ENCODE data around the gene PPM1L.

PPM1L gene

GRCh38 chr3:160837394-160837980 lies 81.5 kb downstream of the PPM1L start:
- Mint-ChIP-seq H3K4me1 (ENCODE audit: low read depth) (peaks cover 21% of the 10 kb centered on the region), H3K9me3 (peaks cover 9% of the 10 kb centered on the region), H3K4me3 (no peak overlapping the region), H3K27ac (no peak overlapping the region), H3K27me3 (no peaks in the 10 kb centered on the region), H3K36me3 (ENCODE audit: low read depth) (no peaks in the 10 kb centered on the region)

DNA sequence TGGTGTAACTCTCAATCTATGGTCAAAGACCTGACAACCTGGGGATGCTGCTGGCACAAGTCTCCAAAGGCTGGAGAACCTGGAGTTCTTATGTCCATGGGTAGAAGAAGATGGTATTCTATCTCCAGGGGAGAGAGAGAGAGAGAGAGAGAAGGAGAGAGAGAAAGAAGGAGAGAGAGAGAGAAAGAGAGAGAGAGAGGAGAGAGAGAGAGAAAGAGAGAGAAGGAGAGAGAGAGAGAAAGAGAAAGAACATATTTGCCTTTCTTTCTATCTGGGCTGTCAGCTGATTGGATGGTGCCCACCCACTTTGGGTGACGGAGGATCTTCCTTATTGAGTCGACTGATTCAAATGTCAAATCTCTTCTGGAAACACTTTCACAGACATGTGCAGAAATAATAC lies 84.6 kb downstream of the PPM1L start:
- no peaks in the 10 kb centered on the region for H3K9me3 Mint-ChIP-seq
- no peak overlapping the region for H3K27ac Mint-ChIP-seq
- no peaks in the 10 kb centered on the region for H3K36me3 Mint-ChIP-seq (ENCODE audit: low read depth)
- H3K4me1 Mint-ChIP-seq (ENCODE audit: low read depth) = peaks cover 17% of the 10 kb centered on the region
- no peaks in the 10 kb centered on the region for H3K27me3 Mint-ChIP-seq
- H3K4me3 Mint-ChIP-seq = no peak overlapping the region

GRCh38 chr3:160841455-160841854 lies 85.4 kb downstream of the PPM1L start:
- Mint-ChIP-seq H3K9me3 (no peaks in the 10 kb centered on the region), H3K4me3 (no peak overlapping the region), H3K27me3 (no peaks in the 10 kb centered on the region), H3K4me1 (ENCODE audit: low read depth) (peaks cover 17% of the 10 kb centered on the region), H3K36me3 (ENCODE audit: low read depth) (no peaks in the 10 kb centered on the region), H3K27ac (no peak overlapping the region)

DNA sequence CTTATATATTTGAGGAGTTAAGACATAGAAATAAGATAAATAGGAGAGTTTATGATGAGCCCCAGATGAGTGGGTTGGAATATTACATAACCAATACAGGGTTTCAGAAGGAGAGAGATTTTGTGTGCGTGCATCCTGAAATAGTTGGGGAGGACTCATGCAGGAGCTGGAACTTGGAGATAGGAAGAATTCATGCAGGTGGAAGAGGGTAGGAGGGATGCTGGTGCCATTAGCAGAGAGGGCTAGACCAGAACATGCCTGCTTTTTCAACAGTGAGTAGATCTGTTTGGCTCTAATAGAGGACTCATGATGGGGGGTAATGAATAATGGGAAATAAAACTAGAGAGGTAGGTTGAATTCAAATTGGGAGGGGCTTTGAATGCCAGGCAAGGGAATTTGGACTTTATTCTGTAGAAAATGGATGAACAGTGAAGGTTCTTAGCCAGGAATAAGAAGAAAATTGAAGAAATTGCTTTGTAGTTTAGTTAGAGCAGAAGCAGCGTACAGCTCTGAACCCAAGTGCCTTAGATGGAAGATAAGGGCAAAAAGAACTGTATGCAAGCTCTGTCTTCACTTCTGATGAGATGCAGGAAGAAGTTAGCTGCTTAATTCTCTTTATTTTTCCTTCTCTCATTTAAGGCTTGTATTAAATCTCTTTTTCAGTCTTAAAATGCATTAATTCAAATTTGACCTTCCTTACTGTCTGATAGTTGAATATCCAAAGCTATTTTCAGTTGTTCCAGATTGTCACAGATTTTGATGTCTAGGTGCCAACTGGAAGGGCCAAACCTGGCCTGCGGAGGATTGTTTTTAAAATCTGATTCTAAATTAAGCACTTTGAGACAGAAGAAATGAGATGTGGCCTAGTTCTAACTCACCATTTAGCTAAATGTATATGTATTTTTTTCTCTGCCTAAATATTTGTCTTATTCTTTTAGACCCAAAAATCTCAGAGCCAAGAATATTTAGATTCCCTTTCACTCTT lies 86.3 kb downstream of the PPM1L start:
- H3K27me3 Mint-ChIP-seq = no peaks in the 10 kb centered on the region
- H3K36me3 Mint-ChIP-seq (ENCODE audit: low read depth) = no peaks in the 10 kb centered on the region
- H3K4me3 Mint-ChIP-seq = no peak overlapping the region
- H3K27ac Mint-ChIP-seq = no peak overlapping the region
- H3K9me3 Mint-ChIP-seq = no peaks in the 10 kb centered on the region
- peaks cover 11% of the 10 kb centered on the region for H3K4me1 Mint-ChIP-seq (ENCODE audit: low read depth)

- H3K4me1 Mint-ChIP-seq (ENCODE audit: low read depth) = no peaks in the 10 kb centered on the region
- H3K27ac Mint-ChIP-seq = no peak overlapping the region
- H3K36me3 Mint-ChIP-seq (ENCODE audit: low read depth) = no peaks in the 10 kb centered on the region
- no peaks in the 10 kb centered on the region for H3K9me3 Mint-ChIP-seq
- no peaks in the 10 kb centered on the region for H3K27me3 Mint-ChIP-seq
- H3K4me3 Mint-ChIP-seq = no peak overlapping the region
Measured at GRCh38 chr3:160851629-160852210, 95.7 kb downstream of the PPM1L start.

DNA sequence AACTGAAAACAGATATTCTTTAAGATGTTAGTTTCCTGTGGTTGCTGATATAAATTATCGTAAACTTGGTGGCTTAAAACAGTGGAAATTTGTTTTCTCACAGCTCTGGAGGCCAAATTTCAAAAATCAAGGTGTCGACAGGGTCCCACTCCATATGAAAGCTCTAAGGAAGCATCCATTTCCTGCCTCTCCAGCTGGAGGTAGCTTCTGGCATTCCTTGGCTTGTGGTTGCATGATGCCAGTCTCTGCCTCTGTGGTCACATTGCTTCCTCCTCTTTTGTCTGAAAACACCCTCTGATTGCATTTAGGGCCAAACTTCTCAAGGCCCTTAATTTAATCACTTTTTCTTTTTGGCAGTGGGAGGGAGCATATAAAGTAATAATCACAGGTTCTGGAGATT lies 96.8 kb downstream of the PPM1L start:
- Mint-ChIP-seq H3K4me3 (no peak overlapping the region), H3K36me3 (ENCODE audit: low read depth) (no peaks in the 10 kb centered on the region), H3K27me3 (no peaks in the 10 kb centered on the region), H3K4me1 (ENCODE audit: low read depth) (no peaks in the 10 kb centered on the region), H3K9me3 (no peaks in the 10 kb centered on the region), H3K27ac (no peak overlapping the region)

- no peak overlapping the region for H3K4me3 Mint-ChIP-seq
- no peaks in the 10 kb centered on the region for H3K36me3 Mint-ChIP-seq (ENCODE audit: low read depth)
- H3K9me3 Mint-ChIP-seq = no peaks in the 10 kb centered on the region
- no peaks in the 10 kb centered on the region for H3K4me1 Mint-ChIP-seq (ENCODE audit: low read depth)
- no peaks in the 10 kb centered on the region for H3K27me3 Mint-ChIP-seq
- H3K27ac Mint-ChIP-seq = no peak overlapping the region
Measured at GRCh38 chr3:160856450-160856849, 100.4 kb downstream of the PPM1L start.

GRCh38 chr3:160857476-160858119 lies 101.6 kb downstream of the PPM1L start:
- Mint-ChIP-seq H3K4me1 (ENCODE audit: low read depth) (no peaks in the 10 kb centered on the region), H3K27ac (no peak overlapping the region), H3K27me3 (no peaks in the 10 kb centered on the region), H3K4me3 (no peak overlapping the region), H3K36me3 (ENCODE audit: low read depth) (no peaks in the 10 kb centered on the region), H3K9me3 (no peaks in the 10 kb centered on the region)

- Mint-ChIP-seq H3K27ac (no peak overlapping the region), H3K4me3 (no peak overlapping the region), H3K9me3 (no peaks in the 10 kb centered on the region), H3K27me3 (no peaks in the 10 kb centered on the region), H3K36me3 (ENCODE audit: low read depth) (no peaks in the 10 kb centered on the region), H3K4me1 (ENCODE audit: low read depth) (no peaks in the 10 kb centered on the region)
Measured at GRCh38 chr3:160860346-160860745, 104.3 kb downstream of the PPM1L start.

DNA sequence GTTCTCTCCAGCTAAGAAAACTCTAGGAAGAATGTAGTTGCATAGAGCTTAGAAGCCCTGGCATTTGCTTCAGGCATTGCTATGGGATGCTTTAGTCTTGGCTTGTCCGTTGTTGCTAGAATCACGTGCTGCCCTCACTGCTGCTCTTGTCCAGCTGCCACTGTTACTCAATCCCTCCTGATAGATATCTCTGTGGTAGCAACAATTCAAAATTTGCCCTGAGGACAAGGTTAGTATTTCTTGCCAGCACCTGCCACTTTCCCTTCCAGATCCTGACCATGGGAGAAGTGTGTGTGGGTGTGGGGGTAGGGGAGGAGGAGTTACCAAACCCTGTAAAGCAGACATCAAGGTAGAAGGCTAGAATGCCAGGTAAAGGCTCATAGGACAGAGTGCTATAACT lies 113.8 kb downstream of the PPM1L start:
- H3K27me3 Mint-ChIP-seq = no peaks in the 10 kb centered on the region
- no peaks in the 10 kb centered on the region for H3K36me3 Mint-ChIP-seq (ENCODE audit: low read depth)
- no peak overlapping the region for H3K4me3 Mint-ChIP-seq
- no peaks in the 10 kb centered on the region for H3K9me3 Mint-ChIP-seq
- H3K27ac Mint-ChIP-seq = no peak overlapping the region
- no peaks in the 10 kb centered on the region for H3K4me1 Mint-ChIP-seq (ENCODE audit: low read depth)

DNA sequence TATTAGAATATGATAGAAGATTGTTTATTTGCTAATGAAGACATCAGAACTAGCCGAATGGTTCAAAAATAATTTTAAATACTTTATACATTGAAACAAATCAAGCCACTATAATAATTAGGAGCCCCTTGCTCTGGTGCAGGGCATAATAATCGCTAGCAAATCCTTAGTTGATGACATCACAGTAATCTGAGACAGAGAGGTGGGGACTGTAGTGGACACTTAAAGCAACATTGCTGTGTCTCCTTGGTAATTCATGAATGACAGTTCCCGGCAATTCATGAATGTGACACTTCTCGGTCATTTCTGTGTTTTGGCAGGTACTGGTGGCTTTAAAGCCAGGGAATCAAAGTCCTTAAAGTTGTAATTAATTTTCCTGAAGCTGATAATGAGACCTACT lies 114.3 kb downstream of the PPM1L start:
- Mint-ChIP-seq H3K36me3 (ENCODE audit: low read depth) (no peaks in the 10 kb centered on the region), H3K4me3 (no peak overlapping the region), H3K27ac (no peak overlapping the region), H3K4me1 (ENCODE audit: low read depth) (no peaks in the 10 kb centered on the region), H3K27me3 (peaks cover 2% of the 10 kb centered on the region), H3K9me3 (no peaks in the 10 kb centered on the region)

DNA sequence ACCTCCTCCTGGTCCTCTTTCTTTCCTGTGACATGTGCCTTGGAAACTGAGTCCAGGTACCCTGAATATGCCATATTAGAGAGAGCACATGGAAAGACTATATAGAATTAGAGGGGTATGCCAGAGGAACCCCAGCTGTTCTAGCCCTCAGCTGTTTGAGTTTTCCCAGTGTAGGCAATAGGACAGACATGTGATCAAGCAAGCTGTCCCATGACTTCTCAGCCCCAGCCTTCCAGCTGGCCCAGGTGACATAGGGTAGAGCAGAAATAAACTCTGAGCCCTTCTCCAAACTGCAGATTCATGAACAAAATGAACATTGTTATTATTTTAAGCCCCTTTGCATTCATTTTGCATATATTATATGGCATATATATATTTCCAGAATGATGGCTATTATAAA lies 118.7 kb downstream of the PPM1L start:
- Mint-ChIP-seq H3K27me3 (peaks cover 8% of the 10 kb centered on the region), H3K27ac (no peak overlapping the region), H3K4me3 (no peak overlapping the region), H3K9me3 (no peaks in the 10 kb centered on the region), H3K36me3 (ENCODE audit: low read depth) (no peaks in the 10 kb centered on the region), H3K4me1 (ENCODE audit: low read depth) (no peaks in the 10 kb centered on the region)

GRCh38 chr3:160876643-160877042 lies 120.6 kb downstream of the PPM1L start:
- Mint-ChIP-seq H3K36me3 (ENCODE audit: low read depth) (no peaks in the 10 kb centered on the region), H3K27me3 (peaks cover 8% of the 10 kb centered on the region), H3K4me3 (no peak overlapping the region), H3K4me1 (ENCODE audit: low read depth) (no peaks in the 10 kb centered on the region), H3K27ac (no peak overlapping the region), H3K9me3 (no peaks in the 10 kb centered on the region)

DNA sequence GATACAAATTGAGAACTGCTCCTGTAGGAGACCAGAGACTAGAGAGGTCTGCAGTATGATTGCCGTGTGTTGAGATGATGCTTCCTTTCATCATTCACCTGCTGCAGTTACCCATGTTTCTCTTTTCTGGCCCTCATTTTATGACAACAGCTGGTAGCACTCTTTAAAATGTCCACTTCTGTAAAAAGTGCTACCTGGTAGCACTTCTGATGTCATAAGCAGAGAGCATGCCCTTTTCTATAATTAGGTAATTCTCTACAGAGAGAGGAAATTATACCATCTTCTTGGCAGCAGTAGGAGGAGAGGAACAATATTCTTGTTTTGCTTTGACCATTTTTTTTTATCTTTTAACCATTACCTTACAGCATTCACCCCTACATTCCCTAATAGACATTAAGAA lies 123.8 kb downstream of the PPM1L start:
- Mint-ChIP-seq H3K36me3 (ENCODE audit: low read depth) (no peaks in the 10 kb centered on the region), H3K27me3 (peaks cover 11% of the 10 kb centered on the region), H3K4me3 (no peak overlapping the region), H3K9me3 (peaks cover 4% of the 10 kb centered on the region), H3K27ac (no peak overlapping the region), H3K4me1 (ENCODE audit: low read depth) (no peaks in the 10 kb centered on the region)

GRCh38 chr3:160883373-160883772 lies 127.3 kb downstream of the PPM1L start:
- H3K27ac Mint-ChIP-seq = no peak overlapping the region
- no peaks in the 10 kb centered on the region for H3K4me1 Mint-ChIP-seq (ENCODE audit: low read depth)
- peaks cover 4% of the 10 kb centered on the region for H3K27me3 Mint-ChIP-seq
- no peaks in the 10 kb centered on the region for H3K36me3 Mint-ChIP-seq (ENCODE audit: low read depth)
- H3K9me3 Mint-ChIP-seq = peaks cover 15% of the 10 kb centered on the region
- H3K4me3 Mint-ChIP-seq = no peak overlapping the region

Measured in stimulated activated naive CD8-positive, alpha-beta T cell treated with anti-CD3 and anti-CD28 coated beads, Interleukin-15, Interleukin-2, amounts not matched to agents 100 ng/mL and 50 ng/mL, for 24 hours (primary cell).